A673 (cell line): ENCODE measurements around the gene MXD3. TPM values are rescaled to one million over a fixed set of nuclear protein-coding genes. Genes with fewer than 3 reads are reported as not detected.

Experiments
- BruUV-seq: library from RNA; stranded (reverse); fragments of 400-500 nt; replicated peaks from 2 replicates; lab custom pipeline; 2021; lab: Mats Ljungman, UMichigan
- CTCF ChIA-PET: fragments of 300-600 bp; sonication (Branson Sonifier 250); formaldehyde crosslinking; loops from one replicate; lab custom pipeline; 2022; ENCODE audit warnings: antibody characterized with exemption; lab: Charles Lee
- POLR2A ChIA-PET: fragments of 300-600 bp; sonication (Branson Sonifier 250); formaldehyde crosslinking; loops from one replicate; lab custom pipeline; 2022; ENCODE audit warnings: antibody characterized with exemption; ENCODE audit not compliant: low non-redundant PET; lab: Charles Lee
- DNase-seq: peaks from one replicate; pipeline ENCODE4 v3.0.0-alpha.2; 2015; ENCODE audit warnings: low spot score
- H3K27ac ChIP-seq: fragments of 200-600 bp; sonication (generic); 2 replicates; pipeline ENCODE4 v1.5.1; 2016; ENCODE audit warnings: mixed run types, low read depth, mild to moderate bottlenecking, mixed read lengths, antibody characterized with exemption, low read length; ENCODE audit not compliant: poor library complexity, severe bottlenecking
- H3K27me3 ChIP-seq: fragments of 200-600 bp; sonication (generic); replicated peaks from 2 replicates; pipeline ENCODE4 v1.6.1; 2017; ENCODE audit warnings: mixed run types, low read depth, mild to moderate bottlenecking, mixed read lengths, antibody characterized with exemption, low read length; ENCODE audit not compliant: insufficient read depth, poor library complexity
- H3K36me3 ChIP-seq: fragments of 200-600 bp; sonication (generic); 2 replicates; pipeline ENCODE4 v1.6.1; 2016; ENCODE audit warnings: mixed run types, mild to moderate bottlenecking, mixed read lengths, antibody characterized with exemption, low read length; ENCODE audit not compliant: insufficient read depth, poor library complexity, severe bottlenecking
- H3K4me1 ChIP-seq: fragments of 200-600 bp; sonication (generic); 2 replicates; pipeline ENCODE4 v1.6.1; 2017; ENCODE audit warnings: mixed run types, mild to moderate bottlenecking, mixed read lengths, antibody characterized with exemption, low read length; ENCODE audit not compliant: insufficient read depth, poor library complexity, severe bottlenecking
- H3K4me3 ChIP-seq: fragments of 200-600 bp; sonication (generic); 2 replicates; pipeline ENCODE4 v1.5.1; 2016; ENCODE audit warnings: low read depth, mixed run types, mild to moderate bottlenecking, mixed read lengths, low read length; ENCODE audit not compliant: poor library complexity, severe bottlenecking
- H3K9me3 ChIP-seq: fragments of 200-600 bp; sonication (generic); 2 replicates; pipeline ENCODE4 v1.6.1; 2016; ENCODE audit warnings: mixed run types, low read depth, mild to moderate bottlenecking, mixed read lengths, antibody characterized with exemption, low read length; ENCODE audit not compliant: poor library complexity, severe bottlenecking
- EZH2 ChIP-seq: fragments of 200-600 bp; sonication (generic); IDR thresholded peaks from 2 replicates; pipeline ENCODE4 v1.6.1; 2017; ENCODE audit warnings: borderline replicate concordance, low read depth, mild to moderate bottlenecking, mixed read lengths, antibody characterized with exemption, low read length; ENCODE audit not compliant: poor library complexity, severe bottlenecking
- intact Hi-C: fragments of 100-400 bp; cut with micrococcal nuclease; formaldehyde crosslinking; loops from one replicate; pipeline ENCODE4 v1.10.0; 2022; ENCODE audit not compliant: unreplicated experiment
- total RNA-seq: library from RNA; stranded (reverse); gene quantifications from 2 replicates; pipeline ENCODE4 v1.2.3, GENCODE V29; 2021
- TF ChIP-seq, protein P1 (sequence below): fragments of 300-800, 200-600 bp; sonication (generic); conservative IDR thresholded peaks from 2 replicates; pipeline ENCODE4 v1.5.1; 2017; ENCODE audit warnings: low read depth, mild to moderate bottlenecking, antibody characterized with exemption, low read length, moderate library complexity, mixed read lengths

Gene MXD3
- total RNA-seq, 1 experiment from 2014 or later: 15.1 TPM

DNA sequence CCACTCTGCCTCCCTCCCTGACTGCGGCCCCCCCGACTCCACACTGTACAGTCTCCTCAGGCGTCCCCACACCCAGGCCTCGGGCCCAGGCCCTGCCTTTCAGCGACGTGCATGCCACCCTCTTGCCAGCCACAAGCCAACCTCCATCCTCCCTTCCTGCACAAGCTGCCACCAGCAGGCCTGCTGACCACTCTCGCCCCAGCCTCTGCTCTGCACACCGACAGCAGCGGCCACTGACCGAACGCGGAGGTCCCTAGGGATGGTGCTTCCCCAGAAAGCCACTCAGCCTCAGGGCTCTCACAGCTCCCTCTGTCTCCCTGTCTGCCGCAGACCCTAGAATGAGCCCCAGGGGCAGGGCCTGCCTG is 21.2 kb upstream of the MXD3 start:
- ChIA-PET POLR2A (no interaction called here), CTCF (no interaction called here)
- Histone ChIP-seq H3K4me1 (no peaks in the 10 kb centered on the region), H3K27me3 (no peaks in the 10 kb centered on the region), H3K9me3 (no peaks in the 10 kb centered on the region), H3K4me3 (no peak overlapping the region), H3K36me3 (peaks cover 25% of the 10 kb centered on the region), H3K27ac (no peak overlapping the region)
- TF ChIP-seq, protein P1, sequence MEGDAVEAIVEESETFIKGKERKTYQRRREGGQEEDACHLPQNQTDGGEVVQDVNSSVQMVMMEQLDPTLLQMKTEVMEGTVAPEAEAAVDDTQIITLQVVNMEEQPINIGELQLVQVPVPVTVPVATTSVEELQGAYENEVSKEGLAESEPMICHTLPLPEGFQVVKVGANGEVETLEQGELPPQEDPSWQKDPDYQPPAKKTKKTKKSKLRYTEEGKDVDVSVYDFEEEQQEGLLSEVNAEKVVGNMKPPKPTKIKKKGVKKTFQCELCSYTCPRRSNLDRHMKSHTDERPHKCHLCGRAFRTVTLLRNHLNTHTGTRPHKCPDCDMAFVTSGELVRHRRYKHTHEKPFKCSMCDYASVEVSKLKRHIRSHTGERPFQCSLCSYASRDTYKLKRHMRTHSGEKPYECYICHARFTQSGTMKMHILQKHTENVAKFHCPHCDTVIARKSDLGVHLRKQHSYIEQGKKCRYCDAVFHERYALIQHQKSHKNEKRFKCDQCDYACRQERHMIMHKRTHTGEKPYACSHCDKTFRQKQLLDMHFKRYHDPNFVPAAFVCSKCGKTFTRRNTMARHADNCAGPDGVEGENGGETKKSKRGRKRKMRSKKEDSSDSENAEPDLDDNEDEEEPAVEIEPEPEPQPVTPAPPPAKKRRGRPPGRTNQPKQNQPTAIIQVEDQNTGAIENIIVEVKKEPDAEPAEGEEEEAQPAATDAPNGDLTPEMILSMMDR: no peak
- no peak for TF ChIP-seq EZH2
- intact Hi-C loops: no loop called here
- BruUV-seq: no TSS peak
- DNase-seq: no peak

GRCh38 chr5:177332031-177332895 is 20.6 kb upstream of the MXD3 start:
- ChIA-PET CTCF (no interaction called here), POLR2A (no interaction called here)
- intact Hi-C loops: no loop called here
- Histone ChIP-seq H3K4me1 (no peaks in the 10 kb centered on the region), H3K27me3 (no peaks in the 10 kb centered on the region), H3K27ac (no peak overlapping the region), H3K36me3 (peaks cover 21% of the 10 kb centered on the region), H3K9me3 (no peaks in the 10 kb centered on the region), H3K4me3 (no peak overlapping the region)
- BruUV-seq: no TSS peak
- no peak for DNase-seq
- TF ChIP-seq, protein P1: no peak
- TF ChIP-seq EZH2: no peak

- Histone ChIP-seq H3K36me3 (peaks cover 18% of the 10 kb centered on the region), H3K27ac (no peak overlapping the region), H3K27me3 (no peaks in the 10 kb centered on the region), H3K9me3 (no peaks in the 10 kb centered on the region), H3K4me1 (no peaks in the 10 kb centered on the region), H3K4me3 (no peak overlapping the region)
- CTCF ChIA-PET: no interaction called here
- intact Hi-C loops: no loop called here
- no TSS peak for BruUV-seq
- TF ChIP-seq, protein P1: no peak
- no peak for DNase-seq
- POLR2A ChIA-PET: no interaction called here
Measured at GRCh38 chr5:177330991-177331842, 19.5 kb upstream of the MXD3 start.
